Stimulated activated CD4-positive, alpha-beta T cell treated with anti-CD3 and anti-CD28 coated beads, Interleukin-4, amount 100 ng/mL, for 1 hour (primary cell): Measurements from ENCODE around the gene RPS6KA4.

ENCODE experiments used
- DNase-seq: peaks from one replicate; pipeline ENCODE4 v3.0.0-alpha.2; 2020

The RPS6KA4 gene

DNA sequence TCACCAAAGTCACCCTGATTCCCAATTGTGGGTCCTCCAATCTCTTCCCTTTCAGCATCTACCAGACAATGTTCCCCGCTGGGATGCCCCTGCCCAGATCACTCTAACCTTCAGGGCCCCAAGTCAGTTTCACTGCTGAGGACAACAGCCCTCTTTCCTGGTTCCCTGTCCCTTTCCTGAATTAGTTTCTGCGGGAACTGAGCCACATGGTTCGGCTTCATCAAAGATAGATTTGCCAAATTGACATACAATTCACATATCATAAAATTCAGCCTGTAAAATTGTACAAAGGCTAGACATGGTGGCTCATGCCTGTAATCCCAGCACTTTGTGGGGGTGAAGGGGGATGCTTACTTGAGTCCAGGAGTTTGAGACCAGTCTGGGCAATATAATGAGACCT lies 31.0 kb upstream of the RPS6KA4 start:
- DNase-seq = no peak

DNA sequence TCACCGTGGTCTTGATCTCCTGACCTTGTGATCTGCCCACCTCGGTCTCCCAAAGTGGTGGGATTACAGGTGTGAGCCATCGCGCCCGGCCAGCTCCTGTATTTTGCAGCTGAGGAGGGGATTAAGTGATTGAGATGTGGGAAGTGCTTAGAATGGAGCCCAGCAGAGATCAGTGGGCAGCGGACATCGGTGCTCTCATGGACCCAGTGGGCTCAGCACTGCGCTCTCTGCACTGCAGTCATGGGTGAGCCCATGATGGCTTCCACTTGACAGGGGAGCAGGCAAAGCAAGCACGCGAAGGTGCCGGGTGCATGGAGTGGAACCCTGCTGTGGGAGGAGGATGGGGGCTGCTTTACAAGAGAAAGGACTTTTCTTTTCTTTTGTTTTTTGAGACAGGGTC lies 28.1 kb upstream of the RPS6KA4 start:
- no peak for DNase-seq

- peak; percentile 61 for DNase-seq
Measured at GRCh38 chr11:64331569-64332371, 27.2 kb upstream of the RPS6KA4 start.

GRCh38 chr11:64333556-64333955 lies 25.4 kb upstream of the RPS6KA4 start:
- DNase-seq = no peak

- no peak for DNase-seq
Measured at GRCh38 chr11:64334764-64335735, 23.9 kb upstream of the RPS6KA4 start.

GRCh38 chr11:64337538-64338249 lies 21.3 kb upstream of the RPS6KA4 start:
- no peak for DNase-seq

- no peak for DNase-seq
Measured at GRCh38 chr11:64338716-64339115, 20.2 kb upstream of the RPS6KA4 start.

DNA sequence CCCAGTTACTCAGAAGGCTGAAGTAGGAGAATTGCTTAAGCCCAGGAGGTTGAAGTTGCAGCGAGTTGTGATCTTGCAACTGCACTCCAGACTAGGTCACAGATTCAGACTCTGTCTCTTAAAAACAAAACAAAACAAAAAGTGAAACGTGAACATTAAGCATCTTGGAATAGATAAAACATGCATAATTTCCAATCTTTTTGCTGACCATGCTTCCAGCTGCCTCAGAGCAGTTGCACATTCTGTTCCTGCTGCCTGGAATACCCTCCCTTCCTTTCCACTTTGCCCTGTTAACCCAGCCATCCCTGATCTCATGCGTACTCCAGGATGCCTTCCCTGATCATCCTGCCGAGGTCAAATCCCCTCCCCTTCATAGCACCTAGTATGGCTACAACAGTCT lies 19.7 kb upstream of the RPS6KA4 start:
- DNase-seq = no peak

GRCh38 chr11:64339754-64340408 lies 19.1 kb upstream of the RPS6KA4 start, which contains the start of gene CCDC88B:
Gene CCDC88B, plus strand, starts transcription at chr11:64340204. Its CDS starts 63 bp downstream, at chr11:64340267.
- DNase-seq = peak; percentile 79

DNA sequence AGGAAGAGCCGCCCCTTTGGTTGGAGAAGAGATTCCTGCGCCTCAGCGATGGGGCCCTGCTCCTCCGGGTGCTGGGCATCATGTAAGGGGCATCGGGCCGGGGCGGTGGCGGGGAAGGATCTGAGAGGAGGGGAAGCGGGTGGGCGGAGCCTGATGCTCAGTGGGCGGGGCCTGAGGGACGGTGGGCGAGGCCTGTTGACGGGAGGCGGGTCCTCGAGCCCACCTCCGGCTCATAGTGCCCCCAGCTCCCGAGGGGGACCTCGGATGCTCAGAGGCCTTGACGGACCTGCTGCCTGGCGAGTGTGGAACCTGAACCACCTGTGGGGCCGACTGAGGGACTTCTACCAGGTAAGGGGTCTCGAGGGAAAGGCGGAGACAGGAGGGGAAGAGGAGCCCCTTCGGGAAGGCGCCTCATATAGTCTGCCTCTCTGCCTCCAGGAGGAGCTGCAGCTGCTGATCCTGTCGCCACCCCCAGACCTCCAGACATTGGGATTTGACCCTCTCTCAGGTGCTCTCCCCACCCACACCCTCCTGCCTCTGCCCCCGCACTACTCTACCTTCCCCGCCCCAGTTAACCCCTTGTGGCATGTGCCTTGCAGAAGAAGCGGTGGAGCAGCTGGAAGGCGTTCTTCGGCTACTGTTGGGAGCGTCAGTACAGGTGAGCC lies 18.2 kb upstream of the RPS6KA4 start:
- DNase-seq = peak; percentile 80

- no peak for DNase-seq
Measured at GRCh38 chr11:64341429-64341828, 17.5 kb upstream of the RPS6KA4 start.

DNA sequence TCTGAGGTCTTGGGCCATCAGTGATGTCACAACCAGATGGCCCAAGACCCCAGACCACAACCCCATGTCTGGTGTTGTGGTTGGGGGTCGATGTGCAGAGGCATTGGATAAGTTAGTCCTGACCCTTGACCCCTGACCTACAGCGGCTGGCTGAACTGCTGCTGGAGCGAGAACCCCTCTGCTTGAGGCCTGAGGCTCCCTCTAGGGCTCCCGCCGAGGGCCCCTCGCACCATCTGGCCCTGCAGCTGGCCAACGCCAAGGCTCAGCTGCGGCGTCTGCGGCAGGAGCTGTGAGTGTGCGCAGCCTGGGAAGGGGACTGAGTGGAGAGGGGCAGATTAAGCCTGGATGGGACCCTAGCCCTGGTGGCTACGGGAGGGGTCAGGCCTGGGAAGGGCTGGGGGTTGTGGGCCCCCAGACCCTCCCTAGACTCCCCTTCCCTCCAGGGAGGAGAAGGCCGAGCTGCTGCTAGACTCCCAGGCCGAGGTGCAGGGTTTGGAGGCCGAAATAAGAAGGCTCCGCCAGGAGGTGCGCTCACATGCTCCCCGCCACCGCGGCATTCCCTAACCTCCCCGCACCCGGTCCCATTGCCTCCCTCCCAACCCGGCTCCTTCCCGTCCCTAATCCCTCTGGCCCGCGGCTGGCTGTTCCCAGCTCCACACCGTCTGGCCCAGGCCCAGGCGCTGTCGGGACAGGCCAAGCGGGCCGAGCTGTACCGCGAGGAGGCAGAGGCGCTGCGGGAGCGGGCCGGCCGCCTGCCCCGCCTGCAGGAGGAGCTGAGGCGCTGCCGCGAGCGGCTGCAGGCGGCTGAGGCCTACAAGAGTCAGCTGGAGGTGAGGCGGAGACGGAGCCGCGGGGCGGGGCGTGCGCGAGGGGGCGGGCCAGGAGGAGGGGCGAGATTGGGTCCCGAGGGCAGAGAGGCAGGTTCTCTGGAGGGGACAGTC lies 16.8 kb upstream of the RPS6KA4 start:
- peak; percentile 92 for DNase-seq

- no peak for DNase-seq
Measured at GRCh38 chr11:64342869-64343745, 15.9 kb upstream of the RPS6KA4 start.

DNA sequence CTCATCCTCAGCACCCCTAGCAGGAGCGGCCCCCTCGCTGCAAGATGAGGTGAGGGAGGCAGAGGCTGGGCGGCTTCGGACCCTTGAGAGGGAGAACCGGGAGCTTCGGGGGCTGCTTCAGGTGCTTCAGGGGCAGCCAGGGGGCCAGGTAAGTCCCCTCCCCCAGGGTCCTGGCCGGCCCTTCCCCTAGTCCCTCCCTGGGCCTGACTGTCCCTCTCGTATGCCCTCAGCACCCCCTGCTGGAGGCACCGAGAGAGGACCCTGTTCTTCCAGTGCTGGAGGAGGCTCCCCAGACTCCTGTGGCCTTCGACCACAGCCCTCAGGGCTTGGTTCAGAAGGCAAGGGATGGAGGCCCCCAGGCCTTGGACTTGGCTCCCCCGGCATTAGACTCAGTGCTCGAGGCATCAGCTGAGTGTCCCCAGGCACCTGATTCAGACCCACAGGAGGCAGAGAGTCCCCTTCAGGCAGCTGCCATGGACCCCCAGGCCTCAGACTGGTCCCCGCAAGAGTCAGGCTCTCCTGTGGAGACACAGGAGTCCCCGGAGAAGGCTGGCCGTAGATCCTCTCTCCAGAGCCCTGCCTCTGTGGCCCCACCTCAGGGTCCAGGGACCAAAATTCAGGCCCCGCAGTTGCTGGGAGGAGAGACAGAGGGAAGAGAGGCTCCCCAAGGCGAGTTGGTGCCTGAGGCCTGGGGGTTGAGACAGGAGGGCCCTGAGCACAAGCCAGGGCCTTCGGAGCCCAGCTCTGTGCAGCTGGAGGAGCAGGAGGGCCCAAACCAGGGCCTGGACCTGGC lies 15.0 kb upstream of the RPS6KA4 start:
- DNase-seq = no peak

GRCh38 chr11:64344787-64345186 lies 14.2 kb upstream of the RPS6KA4 start:
- DNase-seq = no peak

- no peak for DNase-seq
Measured at GRCh38 chr11:64347193-64347867, 11.6 kb upstream of the RPS6KA4 start.

GRCh38 chr11:64348383-64349024 lies 10.5 kb upstream of the RPS6KA4 start:
- DNase-seq = no peak

DNA sequence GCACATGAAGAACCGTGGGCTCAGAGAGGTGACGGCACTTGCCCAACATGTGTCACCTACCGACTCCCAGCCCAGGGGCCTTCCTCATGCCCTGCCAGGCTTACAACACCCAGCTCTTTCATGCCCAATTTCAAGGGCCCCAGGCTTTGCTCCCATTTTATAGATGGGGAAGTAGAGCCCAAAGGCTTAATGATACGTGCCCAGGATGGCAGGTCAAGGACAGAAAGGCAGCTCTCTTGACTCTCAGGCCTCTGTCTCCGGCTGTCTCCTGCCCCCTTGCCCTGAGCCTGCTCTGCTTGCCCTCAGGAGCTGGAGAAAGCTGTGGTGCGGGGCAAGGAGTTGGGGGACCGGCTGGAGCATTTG lies 10.0 kb upstream of the RPS6KA4 start:
- no peak for DNase-seq
